ENCODE measurements around the gene ACO1. TPM values are rescaled to one million over a fixed set of nuclear protein-coding genes. Genes with fewer than 3 reads are reported as not detected.
"Not testable (repeated sequence)": the region's sequence is repeated elsewhere in the genome, so short reads cannot be mapped to it uniquely, and the experiment has no call there.

ACO1 gene
- total RNA-seq, 1 donor from 2014 or later: 33.7 TPM

GRCh38 chr9:32351845-32352244 is 32.6 kb upstream of the ACO1 start:
- H3K4me3 Mint-ChIP-seq: no peak overlapping the region
- H3K36me3 Mint-ChIP-seq (ENCODE audit: low read depth): no peaks in the 10 kb centered on the region
- TF ChIP-seq CTCF (conservative IDR thresholded peaks at IDR 0.05): peak; percentile 25
- H3K27ac Mint-ChIP-seq (ENCODE audit: unreplicated experiment): no peak overlapping the region
- no peak for DNase-seq (ENCODE audit: low read depth, low spot score)
- peaks cover 14% of the 10 kb centered on the region for H3K4me1 Mint-ChIP-seq
- H3K27me3 Mint-ChIP-seq (ENCODE audit: low read depth): peaks cover 2% of the 10 kb centered on the region
- no peaks in the 10 kb centered on the region for H3K9me3 Mint-ChIP-seq

- H3K36me3 Mint-ChIP-seq (ENCODE audit: low read depth); H3K27me3 Mint-ChIP-seq (ENCODE audit: low read depth); H3K4me3 Mint-ChIP-seq; H3K27ac Mint-ChIP-seq (ENCODE audit: unreplicated experiment); DNase-seq (ENCODE audit: low read depth, low spot score); H3K9me3 Mint-ChIP-seq: not testable (repeated sequence)
- peaks cover 12% of the 10 kb centered on the region for H3K4me1 Mint-ChIP-seq
Observed at GRCh38 chr9:32353476-32353875, 31.0 kb upstream of the ACO1 start.

GRCh38 chr9:32359452-32359851 is 25.0 kb upstream of the ACO1 start:
- H3K27ac Mint-ChIP-seq (ENCODE audit: unreplicated experiment): no peak overlapping the region
- no peaks in the 10 kb centered on the region for H3K36me3 Mint-ChIP-seq (ENCODE audit: low read depth)
- no peak for TF ChIP-seq CTCF (conservative IDR thresholded peaks at IDR 0.05)
- DNase-seq (ENCODE audit: low read depth, low spot score): no peak
- peaks cover 24% of the 10 kb centered on the region for H3K27me3 Mint-ChIP-seq (ENCODE audit: low read depth)
- no peak overlapping the region for H3K4me3 Mint-ChIP-seq
- H3K4me1 Mint-ChIP-seq: no peaks in the 10 kb centered on the region
- H3K9me3 Mint-ChIP-seq: no peaks in the 10 kb centered on the region

GRCh38 chr9:32360983-32361673 is 23.3 kb upstream of the ACO1 start:
- Mint-ChIP-seq H3K27me3 (ENCODE audit: low read depth) (peaks cover 22% of the 10 kb centered on the region), H3K36me3 (ENCODE audit: low read depth) (no peaks in the 10 kb centered on the region), H3K4me3 (no peak overlapping the region), H3K4me1 (no peaks in the 10 kb centered on the region), H3K27ac (ENCODE audit: unreplicated experiment) (no peak overlapping the region), H3K9me3 (peaks cover 2% of the 10 kb centered on the region)
- DNase-seq (ENCODE audit: low read depth, low spot score): no peak
- TF ChIP-seq CTCF (conservative IDR thresholded peaks at IDR 0.05): no peak

GRCh38 chr9:32371279-32371678 is 13.2 kb upstream of the ACO1 start:
- H3K4me1 Mint-ChIP-seq: no peaks in the 10 kb centered on the region
- H3K9me3 Mint-ChIP-seq: peaks cover 8% of the 10 kb centered on the region
- H3K27ac Mint-ChIP-seq (ENCODE audit: unreplicated experiment): no peak overlapping the region
- H3K4me3 Mint-ChIP-seq: no peak overlapping the region
- no peaks in the 10 kb centered on the region for H3K36me3 Mint-ChIP-seq (ENCODE audit: low read depth)
- DNase-seq (ENCODE audit: low read depth, low spot score): no peak
- no peaks in the 10 kb centered on the region for H3K27me3 Mint-ChIP-seq (ENCODE audit: low read depth)
- TF ChIP-seq CTCF (conservative IDR thresholded peaks at IDR 0.05): no peak

GRCh38 chr9:32371679-32372078 is 12.8 kb upstream of the ACO1 start:
- H3K4me1 Mint-ChIP-seq: no peaks in the 10 kb centered on the region
- TF ChIP-seq CTCF (conservative IDR thresholded peaks at IDR 0.05): no peak
- peaks cover 4% of the 10 kb centered on the region for H3K27me3 Mint-ChIP-seq (ENCODE audit: low read depth)
- no peak overlapping the region for H3K27ac Mint-ChIP-seq (ENCODE audit: unreplicated experiment)
- no peak overlapping the region for H3K4me3 Mint-ChIP-seq
- no peaks in the 10 kb centered on the region for H3K36me3 Mint-ChIP-seq (ENCODE audit: low read depth)
- H3K9me3 Mint-ChIP-seq: peaks cover 8% of the 10 kb centered on the region
- DNase-seq (ENCODE audit: low read depth, low spot score): no peak

Data from neural crest cell (in vitro differentiated cells).